Dedifferentiated amniotic fluid mesenchymal stem cell (primary cell): ENCODE data around the gene ST6GAL2.

ENCODE experiments used
- DNase-seq: peaks from one replicate; pipeline ENCODE4 v3.0.0-alpha.2; 2016; ENCODE audit errors: extremely low spot score

Gene ST6GAL2

GRCh38 chr2:106863387-106863786 is 22.6 kb downstream of the ST6GAL2 start:
- no peak for DNase-seq

- no peak for DNase-seq
Measured at GRCh38 chr2:106859498-106859897, 26.5 kb downstream of the ST6GAL2 start.

- no peak for DNase-seq
Measured at GRCh38 chr2:106858810-106859209, 27.2 kb downstream of the ST6GAL2 start.

GRCh38 chr2:106857882-106858478 is 28.0 kb downstream of the ST6GAL2 start:
- DNase-seq, result no peak

- no peak for DNase-seq
Measured at GRCh38 chr2:106853631-106854030, 32.3 kb downstream of the ST6GAL2 start.

GRCh38 chr2:106851881-106852501 is 34.0 kb downstream of the ST6GAL2 start:
- no peak for DNase-seq

GRCh38 chr2:106851087-106851874 is 34.7 kb downstream of the ST6GAL2 start:
- DNase-seq, result no peak

- DNase-seq, result no peak
Measured at GRCh38 chr2:106849253-106849652, 36.7 kb downstream of the ST6GAL2 start.

- DNase-seq, result no peak
Measured at GRCh38 chr2:106847366-106847765, 38.6 kb downstream of the ST6GAL2 start.

- DNase-seq, result no peak
Measured at GRCh38 chr2:106845716-106846115, 40.3 kb downstream of the ST6GAL2 start.

- DNase-seq, result no peak
Measured at GRCh38 chr2:106843910-106844250, 42.1 kb downstream of the ST6GAL2 start.

GRCh38 chr2:106843001-106843909 is 42.7 kb downstream of the ST6GAL2 start:
- DNase-seq, result no peak

GRCh38 chr2:106841886-106842645 is 43.9 kb downstream of the ST6GAL2 start:
- DNase-seq, result no peak

- no peak for DNase-seq
Measured at GRCh38 chr2:106840818-106841217, 45.1 kb downstream of the ST6GAL2 start.

GRCh38 chr2:106839849-106840595 is 45.9 kb downstream of the ST6GAL2 start:
- no peak for DNase-seq

GRCh38 chr2:106833256-106833655 is 52.7 kb downstream of the ST6GAL2 start:
- DNase-seq, result no peak

GRCh38 chr2:106831816-106832569 is 54.0 kb downstream of the ST6GAL2 start:
- no peak for DNase-seq

GRCh38 chr2:106831241-106831640 is 54.7 kb downstream of the ST6GAL2 start:
- no peak for DNase-seq

- no peak for DNase-seq
Measured at GRCh38 chr2:106830191-106830590, 55.8 kb downstream of the ST6GAL2 start.

- no peak for DNase-seq
Measured at GRCh38 chr2:106828119-106828518, 57.8 kb downstream of the ST6GAL2 start.
